Ovary (tissue), 3 donors: Measurements from ENCODE around the gene RABGAP1L.

Experiments
- CTCF ChIP-seq, 3 donors: fragments of 450-650 bp in 2 of 3; fragments of 200-600 bp in 1 of 3; IDR thresholded peaks; one replicate each; pipeline versions ENCODE4 v1.5.1 to v1.8.0; 2016 to 2022; ENCODE audit warnings: antibody characterized with exemption in 3 of 3, mild to moderate bottlenecking in 1 of 3
- EP300 ChIP-seq: sonication (generic); formaldehyde crosslinking; IDR thresholded peaks from one replicate; pipeline ENCODE4 v1.6.1; 2017; ENCODE audit warnings: antibody characterized with exemption
- POLR2A ChIP-seq: fragments of 450-650 bp; IDR thresholded peaks from one replicate; pipeline ENCODE4 v1.6.1; 2017; ENCODE audit warnings: antibody characterized with exemption, mild to moderate bottlenecking, moderate library complexity
- donor health status: DM: no; HTN: no; CAD: no.

GRCh38 chr1:174712541-174712940 is 553.2 kb downstream of the RABGAP1L start:
- TF ChIP-seq EP300: no peak
- TF ChIP-seq CTCF (IDR thresholded peaks at IDR 0.05): no peak
- no peak for TF ChIP-seq POLR2A
